Hippocampal formation (tissue), 2 donors: ENCODE data around the gene KCTD7.
"Not testable (repeated sequence)": the region's sequence is repeated elsewhere in the genome, so short reads cannot be mapped to it uniquely, and the experiment has no call there.

Experiments
- DNase-seq, 2 donors: peaks; one replicate each; lab custom pipeline; 2025; lab: John Stamatoyannopoulos, UW

KCTD7 gene

GRCh38 chr7:66682350-66683093 lies 53.8 kb downstream of the KCTD7 start:
- DNase-seq: no peak

GRCh38 chr7:66683094-66683769 lies 54.6 kb downstream of the KCTD7 start:
- DNase-seq: not testable (repeated sequence)

GRCh38 chr7:66683770-66684123 lies 55.1 kb downstream of the KCTD7 start:
- no peak for DNase-seq

GRCh38 chr7:66685663-66686062 lies 57.0 kb downstream of the KCTD7 start:
- not testable (repeated sequence) for DNase-seq

GRCh38 chr7:66687186-66687585 lies 58.5 kb downstream of the KCTD7 start:
- DNase-seq: no peak

- not testable (repeated sequence) for DNase-seq
Observed at GRCh38 chr7:66687672-66688071, 59.0 kb downstream of the KCTD7 start.

- DNase-seq: no peak
Observed at GRCh38 chr7:66689081-66689480, 60.4 kb downstream of the KCTD7 start.

- no peak for DNase-seq
Observed at GRCh38 chr7:66693331-66693730, 64.7 kb downstream of the KCTD7 start.
